HepG2 (cell line): Measurements from ENCODE around the gene ZNF132. TPM values are rescaled to one million over a fixed set of nuclear protein-coding genes. Genes with fewer than 3 reads are reported as not detected.

Experiments used
- ARID2 ChIP-seq: sonication (generic); formaldehyde crosslinking; IDR thresholded peaks from 2 replicates; pipeline ENCODE4 v1.8.1; 2022; ENCODE audit warnings: mild to moderate bottlenecking, missing genetic modification reagents, borderline replicate concordance
- ATAD3A ChIP-seq: sonication (generic); formaldehyde crosslinking; IDR thresholded peaks from 2 replicates; pipeline ENCODE4 v1.4.0; 2020; ENCODE audit warnings: missing genetic modification reagents
- GMEB1 ChIP-seq: sonication (generic); formaldehyde crosslinking; IDR thresholded peaks from 2 replicates; pipeline ENCODE4 v1.5.1; 2020; ENCODE audit warnings: missing genetic modification reagents, mild to moderate bottlenecking, borderline replicate concordance
- HBP1 ChIP-seq: IDR thresholded peaks from 2 replicates; pipeline ENCODE4 v1.6.1; 2016; ENCODE audit warnings: low read depth, control low read depth
- PLSCR1 ChIP-seq: sonication (generic); formaldehyde crosslinking; IDR thresholded peaks from 2 replicates; pipeline ENCODE4 v1.5.0; 2020; ENCODE audit warnings: missing genetic modification reagents, mild to moderate bottlenecking, borderline replicate concordance
- POGZ ChIP-seq: sonication (generic); formaldehyde crosslinking; IDR thresholded peaks from 2 replicates; pipeline ENCODE4 v1.4.0; 2020; ENCODE audit warnings: mild to moderate bottlenecking, missing genetic modification reagents
- PRPF4 ChIP-seq: fragments of 200-400 bp; formaldehyde crosslinking; IDR thresholded peaks from 2 replicates; pipeline ENCODE4 v1.6.1; 2016; ENCODE audit warnings: low read length, low read depth; ENCODE audit not compliant: poor library complexity, severe bottlenecking
- TGIF2 ChIP-seq: IDR thresholded peaks from 2 replicates; pipeline ENCODE4 v1.6.1; 2016; ENCODE audit warnings: control low read depth, missing compliant biosample characterization
- TOE1 ChIP-seq: sonication (generic); formaldehyde crosslinking; IDR thresholded peaks from 2 replicates; pipeline ENCODE4 v1.4.0; 2020; ENCODE audit warnings: mild to moderate bottlenecking, missing genetic modification reagents
- TRAFD1 ChIP-seq: sonication (generic); formaldehyde crosslinking; IDR thresholded peaks from 2 replicates; pipeline ENCODE4 v1.5.1; 2020; ENCODE audit warnings: missing genetic modification reagents, mild to moderate bottlenecking, borderline replicate concordance
- ZNF318 ChIP-seq: sonication (generic); formaldehyde crosslinking; IDR thresholded peaks from 2 replicates; pipeline ENCODE4 v1.4.0; 2020; ENCODE audit warnings: mild to moderate bottlenecking, missing genetic modification reagents
- ZNF326 ChIP-seq: sonication (generic); formaldehyde crosslinking; IDR thresholded peaks from 2 replicates; pipeline ENCODE4 v1.4.0; 2020; ENCODE audit warnings: missing genetic modification reagents, borderline replicate concordance
- ZNF775 ChIP-seq: sonication (generic); formaldehyde crosslinking; IDR thresholded peaks from 2 replicates; pipeline ENCODE4 v1.4.0; 2020; ENCODE audit warnings: missing genetic modification reagents, mild to moderate bottlenecking, moderate library complexity, borderline replicate concordance
- polyA plus RNA-seq, 8 experiments: library from polyadenylated mRNA; depleted of rRNA in 3 of 8; stranded (reverse) in 7 of 8; unstranded in 1 of 8; fragments of >200 nt; fragmentation: Illumina TruSeq in 4 of 8; extraction: Trizol in 4 of 8; gene quantifications; 2 replicates each; pipeline versions ENCODE4 v1.2.1 to v1.2.3, GENCODE V29; 2011 to 2016; ENCODE audit warnings: low read depth in 4 of 8, missing spikeins in 1 of 8, mixed read lengths in 1 of 8; ENCODE audit not compliant: insufficient read depth in 1 of 8
- total RNA-seq, 5 experiments: library from RNA; depleted of rRNA; stranded (reverse); fragments of >200 nt; fragmentation: Illumina TruSeq; extraction: Trizol; gene quantifications; 2 replicates each; pipeline ENCODE4 v1.2.3, GENCODE V29; 2016; ENCODE audit warnings: low read depth in 1 of 5

Gene ZNF132
- total and polyA plus RNA-seq, 2 of the 13 experiments (the other 11 are each of a cell fraction or from before 2014, with no cell fraction given) = not detected

- no peak for TF ChIP-seq TGIF2 (CRISPR knock-in tag)
- TF ChIP-seq ATAD3A (CRISPR knock-in tag) = no peak
- TF ChIP-seq GMEB1 (CRISPR knock-in tag) = peak; percentile 100
- no peak for TF ChIP-seq ZNF775
- peak; percentile 74; the same call in 1 of the 2 replicates for TF ChIP-seq ZNF318 (CRISPR knock-in tag)
- no peak for TF ChIP-seq TRAFD1 (CRISPR knock-in tag)
- TF ChIP-seq PLSCR1 (CRISPR knock-in tag) = no peak
- TF ChIP-seq HBP1 = no peak
- no peak for TF ChIP-seq ZNF326 (CRISPR knock-in tag)
- TF ChIP-seq ARID2 (CRISPR knock-in tag) = no peak
- TF ChIP-seq TOE1 (CRISPR knock-in tag) = no peak
- TF ChIP-seq PRPF4 = no peak
- no peak for TF ChIP-seq POGZ
Observed at GRCh38 chr19:58408152-58409009, 31.6 kb downstream of the ZNF132 start, which contains the start of gene ZNF584 (continued).
